NCI-H2029 (cell line): ENCODE measurements around the gene TBC1D5.
"Not testable (repeated sequence)": the region's sequence is repeated elsewhere in the genome, so short reads cannot be mapped to it uniquely, and the experiment has no call there.

ENCODE experiments used
- DNase-seq: peaks from one replicate; lab custom pipeline; 2025; lab: John Stamatoyannopoulos, UW

TBC1D5 gene

DNA sequence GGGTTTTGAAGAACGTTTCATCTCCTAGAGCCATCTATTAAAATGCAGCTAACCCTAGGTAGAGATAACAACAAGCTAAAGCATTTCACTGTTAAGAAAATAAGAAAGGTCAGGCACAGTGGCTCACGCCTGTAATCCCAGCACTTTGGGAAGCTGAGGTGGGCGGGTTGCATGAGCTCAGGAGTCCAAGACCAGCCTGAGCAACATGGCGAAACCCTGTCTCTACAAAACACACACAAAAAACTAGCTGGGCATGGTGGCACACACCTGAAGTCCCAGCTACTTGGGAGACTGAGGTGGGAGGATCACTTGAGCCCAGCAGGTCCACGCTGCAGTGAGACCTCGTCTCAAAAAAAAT, 5.4 kb upstream of the TBC1D5 start:
- DNase-seq = no peak

GRCh38 chr3:17747174-17747889, 4.9 kb upstream of the TBC1D5 start:
- no peak for DNase-seq

DNA sequence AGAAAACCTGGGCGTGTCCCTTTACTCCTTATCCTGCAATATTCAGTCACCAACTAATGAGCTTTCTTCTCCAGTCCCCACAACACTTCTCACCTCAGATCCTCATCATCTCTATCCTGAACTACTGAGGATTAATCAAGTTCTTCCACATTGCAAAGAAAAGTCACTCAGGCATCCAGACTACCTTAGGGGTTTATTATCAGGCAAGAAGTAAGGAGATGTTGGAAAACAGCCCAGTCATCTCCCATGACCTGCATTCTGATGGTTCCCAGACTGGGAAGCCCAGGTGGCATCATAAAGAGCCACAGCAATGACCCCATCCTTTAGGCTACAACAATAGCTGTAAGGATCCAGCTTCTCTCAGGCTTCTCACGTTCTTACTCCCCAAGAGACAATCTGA, 3.5 kb upstream of the TBC1D5 start:
- no peak for DNase-seq

DNA sequence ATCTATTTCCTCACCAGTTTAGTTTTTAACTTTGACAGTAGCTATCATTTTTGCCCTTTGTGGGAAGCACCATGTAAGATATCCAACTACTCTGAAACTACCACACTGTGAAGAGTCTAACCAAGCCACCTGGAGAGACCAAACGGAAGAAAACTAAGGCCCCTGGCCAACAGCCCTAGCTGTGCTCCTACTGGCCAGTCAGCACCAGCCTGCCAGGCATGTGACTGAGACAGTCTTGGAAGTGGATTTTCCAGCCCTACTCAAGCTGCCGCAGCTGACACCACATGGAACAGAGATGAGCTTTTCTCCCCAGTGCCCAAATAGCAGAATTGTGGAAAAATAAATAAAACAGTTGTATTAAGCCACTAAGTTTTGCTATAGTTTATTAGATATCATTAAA, 2.9 kb upstream of the TBC1D5 start:
- DNase-seq = no peak

- no peak for DNase-seq
Measured at GRCh38 chr3:17744693-17745092, 2.3 kb upstream of the TBC1D5 start.

DNA sequence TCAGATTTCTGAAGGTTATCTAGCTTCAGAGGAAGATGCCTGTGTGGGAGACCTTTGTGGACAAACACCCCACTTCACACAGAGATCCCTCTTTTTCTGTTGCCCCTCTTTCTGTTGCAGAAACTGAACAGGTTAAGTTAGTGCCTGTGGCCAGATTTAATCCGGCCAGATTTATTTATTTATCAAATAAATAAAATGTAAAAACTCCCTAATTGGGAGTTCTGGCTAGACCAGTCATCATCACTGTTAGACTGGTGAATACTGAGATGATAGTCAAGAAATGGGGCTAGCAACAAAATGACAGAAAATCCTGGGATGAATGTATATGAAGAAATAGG, 1.2 kb upstream of the TBC1D5 start:
- no peak for DNase-seq

DNA sequence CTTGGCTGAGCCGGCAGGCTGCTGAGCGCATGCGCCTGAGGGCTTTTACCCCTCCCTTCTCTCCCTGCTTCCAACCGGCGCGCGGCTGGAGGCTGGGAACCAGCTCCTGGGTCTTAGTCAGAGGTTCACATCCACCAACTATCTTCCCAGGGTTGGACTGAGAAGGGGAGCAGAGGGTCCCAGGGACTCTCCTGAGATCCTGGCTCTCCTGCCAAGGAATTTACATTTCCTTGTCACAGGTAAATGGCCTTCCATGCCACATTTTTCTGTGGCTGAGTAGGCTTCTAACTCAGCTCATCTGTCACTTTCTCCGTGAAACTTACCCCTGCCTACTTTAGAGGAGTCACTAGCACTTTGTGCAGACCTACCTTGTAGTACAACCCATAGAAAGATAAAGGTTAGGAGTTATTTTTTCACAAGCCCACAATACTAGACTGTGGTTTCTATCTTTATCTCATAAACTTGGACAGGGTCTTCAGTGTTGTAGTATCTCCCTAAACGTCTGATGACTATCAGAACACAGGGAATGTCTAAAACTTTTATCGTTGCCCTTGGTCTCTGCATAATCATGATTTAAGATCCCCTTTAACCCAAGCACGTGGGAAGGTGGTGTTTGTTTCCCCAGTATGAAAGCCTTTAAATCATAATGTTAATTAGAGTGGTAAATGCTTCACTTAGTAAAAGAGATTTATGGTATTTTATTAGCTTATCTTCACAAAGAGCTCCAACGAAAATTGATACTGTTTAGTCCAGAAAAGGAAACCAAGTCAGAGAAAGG, 638 bp upstream of the TBC1D5 start:
- no peak for DNase-seq

DNA sequence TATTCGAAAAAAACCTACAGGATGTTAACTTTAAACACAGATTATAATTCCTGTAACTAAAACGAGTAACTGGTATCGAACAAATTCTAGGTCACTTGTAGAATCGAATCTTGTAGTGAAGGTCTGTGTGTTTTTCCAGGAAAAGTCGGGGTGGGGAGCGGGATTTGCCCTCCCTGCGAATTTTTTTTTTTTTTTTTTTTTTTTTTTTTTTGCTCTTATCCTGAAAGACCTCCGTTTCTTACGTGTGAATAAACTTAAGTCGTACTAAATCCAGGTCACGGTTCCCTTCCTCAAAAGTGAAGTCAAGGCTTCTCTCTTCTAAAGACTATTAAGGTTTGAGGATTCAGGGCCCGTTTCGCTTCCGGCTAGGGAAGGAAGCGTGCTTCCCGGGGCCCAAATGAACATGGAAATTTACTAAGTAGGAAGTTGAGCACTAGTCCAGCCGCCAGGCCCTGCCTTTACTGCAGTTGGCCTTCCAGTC, 770 bp downstream of the TBC1D5 start:
- DNase-seq = peak; percentile 79

GRCh38 chr3:17740721-17741141, 1.7 kb downstream of the TBC1D5 start:
- DNase-seq = peak; percentile 58

- DNase-seq = no peak
Measured at GRCh38 chr3:17738921-17739320, 3.5 kb downstream of the TBC1D5 start.

DNA sequence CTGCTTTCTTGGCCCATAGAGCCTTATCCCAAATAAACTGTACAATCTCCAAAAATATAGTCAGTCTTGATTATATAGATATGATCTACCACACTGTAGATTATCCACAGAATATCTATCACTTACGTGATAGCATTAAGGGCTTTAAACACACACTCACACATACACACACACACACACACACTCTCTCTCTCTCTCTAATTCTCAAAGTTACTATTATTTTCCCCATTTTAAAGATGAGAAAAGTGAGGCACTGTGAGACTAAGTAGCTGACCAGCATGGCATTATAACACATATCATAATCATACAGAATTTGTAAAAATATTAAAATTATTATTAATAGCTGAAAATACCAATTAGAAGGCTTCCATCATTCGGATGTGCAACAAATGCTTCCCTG, 4.2 kb downstream of the TBC1D5 start:
- no peak for DNase-seq

- DNase-seq = no peak
Measured at GRCh38 chr3:17737591-17737990, 4.8 kb downstream of the TBC1D5 start.

DNA sequence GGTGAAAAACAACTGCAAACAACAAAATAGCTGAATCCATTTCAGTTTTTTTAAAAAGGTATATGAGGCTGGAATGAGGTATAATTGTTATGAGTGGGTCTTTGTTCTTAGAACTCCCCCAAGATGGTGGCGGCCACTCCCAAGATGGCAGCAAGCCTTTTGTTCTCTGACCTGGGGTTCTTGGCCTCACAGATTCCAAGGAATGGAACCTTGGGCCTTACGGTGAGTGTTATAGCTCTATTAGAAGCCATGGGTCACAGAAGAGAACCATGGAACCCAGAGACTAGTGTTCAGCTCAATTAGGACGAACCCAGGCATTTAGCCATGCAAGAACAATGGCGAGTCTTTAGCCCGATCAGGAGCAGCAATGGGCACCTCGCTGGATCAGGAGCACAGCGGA, 7.1 kb downstream of the TBC1D5 start:
- DNase-seq = not testable (repeated sequence)

DNA sequence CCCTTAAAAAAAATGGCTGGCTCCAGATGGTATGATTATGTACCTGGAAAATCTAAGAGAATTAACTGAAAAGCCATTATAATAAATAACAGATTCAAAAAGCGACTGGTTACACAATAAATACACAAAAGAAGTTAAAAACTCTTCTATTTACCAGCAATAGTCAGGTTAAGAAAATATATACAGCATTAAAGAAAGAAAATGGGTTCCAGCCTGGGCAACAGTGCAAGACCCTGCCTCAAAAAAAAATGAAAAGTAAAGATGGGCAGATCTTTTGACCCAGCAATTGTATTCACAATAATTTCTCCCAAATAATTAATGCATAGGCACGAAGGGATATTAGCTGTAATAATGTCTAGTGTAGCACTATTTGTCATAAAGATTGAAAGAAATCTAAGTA, 8.7 kb downstream of the TBC1D5 start:
- no peak for DNase-seq

GRCh38 chr3:17733215-17733614, 9.2 kb downstream of the TBC1D5 start:
- no peak for DNase-seq

DNA sequence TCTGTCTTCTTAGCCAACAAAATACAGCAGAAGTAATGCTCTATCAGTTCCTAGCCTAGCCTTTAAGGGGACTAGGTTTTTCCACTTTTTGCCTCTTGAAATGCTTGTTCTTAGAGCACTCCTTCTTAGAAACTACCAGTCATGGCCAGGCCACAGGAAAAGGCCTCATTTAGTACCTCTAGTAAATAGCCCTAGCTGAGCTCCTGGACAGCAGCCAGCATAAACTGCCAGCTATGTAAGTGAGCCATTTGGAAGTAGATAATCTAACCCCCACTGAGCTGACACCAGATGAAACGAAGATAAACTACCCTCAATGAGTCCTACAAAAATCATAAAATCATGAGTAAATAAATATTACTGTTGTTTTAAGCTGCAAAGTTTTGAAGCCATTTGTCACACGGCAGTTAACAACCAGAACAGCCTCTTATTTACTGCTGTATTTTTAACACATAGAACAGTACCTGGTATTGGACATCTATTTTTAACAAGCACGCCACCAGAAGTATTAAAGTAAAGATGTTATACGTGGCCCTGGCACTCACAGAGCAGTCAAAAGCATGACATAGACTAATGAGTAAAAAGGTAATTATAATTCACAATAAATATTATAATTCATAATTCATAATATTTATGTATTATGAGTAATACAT, 12.0 kb downstream of the TBC1D5 start:
- DNase-seq = peak; percentile 90

DNA sequence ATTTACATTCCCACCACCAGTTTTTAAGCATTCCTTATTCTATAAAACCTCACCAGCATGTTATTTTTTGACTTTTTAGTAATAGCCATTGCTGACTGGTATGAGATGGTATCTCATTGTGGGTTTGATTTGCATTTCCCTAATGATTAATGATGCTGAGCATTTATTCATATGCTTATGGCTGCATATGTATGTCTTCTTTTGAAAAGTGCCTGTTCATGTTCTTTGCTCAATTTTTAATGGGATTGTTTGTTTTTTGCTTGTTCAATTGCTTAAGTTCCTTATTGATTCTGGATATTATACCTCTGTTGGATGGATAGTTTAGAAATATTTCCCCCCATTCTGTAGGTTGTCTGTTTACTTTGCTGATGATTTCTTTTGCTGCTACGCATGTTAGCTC, 16.1 kb downstream of the TBC1D5 start:
- no peak for DNase-seq

DNA sequence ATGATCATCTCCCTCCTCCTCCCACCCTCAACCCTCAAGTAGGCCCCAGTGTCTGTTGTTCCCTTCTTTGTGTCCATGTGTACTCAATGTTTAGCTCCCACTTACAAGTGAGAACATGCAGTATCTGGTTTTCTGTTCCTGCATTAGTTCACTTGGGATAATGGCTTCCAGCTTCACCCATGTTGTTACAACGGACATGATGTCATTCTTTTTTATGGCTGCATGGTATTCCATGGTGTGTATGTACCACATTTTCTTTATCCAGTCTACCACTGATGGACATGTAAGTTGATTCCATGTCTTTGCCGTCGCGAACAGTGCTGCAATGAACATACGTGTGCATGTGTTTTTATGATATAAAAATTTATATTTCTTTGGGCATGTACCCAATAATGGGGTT, 16.6 kb downstream of the TBC1D5 start:
- not testable (repeated sequence) for DNase-seq

GRCh38 chr3:17724948-17725347, 17.5 kb downstream of the TBC1D5 start:
- no peak for DNase-seq

DNA sequence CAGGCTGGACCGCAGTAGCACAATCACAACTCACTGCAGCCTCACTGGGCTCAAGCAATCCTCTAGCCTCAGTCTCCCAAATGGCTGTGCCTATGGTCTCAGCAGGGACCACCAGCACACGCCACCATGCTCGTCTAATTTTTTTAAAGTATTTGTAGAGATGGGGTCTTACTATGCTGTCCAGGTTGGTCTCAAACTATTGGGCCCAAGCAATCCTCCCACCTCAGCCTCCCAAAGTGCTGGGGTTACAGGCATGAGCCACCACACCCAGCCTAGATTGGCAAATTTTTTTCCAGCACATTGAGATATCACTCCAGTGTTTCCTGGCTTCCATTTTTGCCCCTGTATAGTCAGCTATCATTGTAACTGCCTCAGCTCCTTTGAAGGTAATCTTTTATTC, 18.3 kb downstream of the TBC1D5 start:
- no peak for DNase-seq

DNA sequence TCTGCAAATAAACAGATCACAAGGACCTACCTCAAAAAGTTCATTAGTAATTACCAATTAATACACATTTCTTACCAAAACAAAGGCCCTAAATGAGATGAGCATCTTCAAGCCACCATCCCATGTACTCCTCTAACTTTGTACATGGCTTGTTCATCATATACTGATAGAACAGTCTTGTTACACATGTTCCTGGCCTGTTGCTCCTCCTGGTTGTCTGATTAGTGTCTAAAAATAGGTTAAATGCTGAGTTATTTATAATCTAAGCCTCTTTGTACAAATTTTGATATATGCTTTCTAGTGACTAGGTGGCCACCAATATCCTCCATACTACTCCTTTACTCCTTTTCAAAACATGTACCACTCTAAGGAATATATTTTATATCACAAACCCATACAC, 25.0 kb downstream of the TBC1D5 start:
- no peak for DNase-seq

GRCh38 chr3:17714473-17714872, 28.0 kb downstream of the TBC1D5 start:
- DNase-seq = no peak

GRCh38 chr3:17709236-17709810, 33.1 kb downstream of the TBC1D5 start:
- DNase-seq = no peak
